Muscle of back (tissue), 11 donors: Measurements from ENCODE around the gene CTNNA3. TPM values are rescaled to one million over a fixed set of nuclear protein-coding genes. Genes with fewer than 3 reads are reported as not detected.
"Not testable (repeated sequence)": the region's sequence is repeated elsewhere in the genome, so short reads cannot be mapped to it uniquely, and the experiment has no call there.

Experiments
- DNase-seq, 3 donors: peaks; one replicate each; pipeline versions ENCODE4 v3.0.0 to v3.0.0-alpha.2; 2013
- polyA plus RNA-seq, 10 donors: library from polyadenylated mRNA; unstranded; fragments of 120-200 nt; gene quantifications; one replicate each; pipeline ENCODE4 v1.2.1, GENCODE V29; 2013; ENCODE audit not compliant: insufficient read length in 10 of 10

The CTNNA3 gene
- polyA plus RNA-seq, 10 donors, result 4.6 to 15.8 (median 7.9) TPM

- DNase-seq, result no peak
Observed at GRCh38 chr10:66398669-66399068, 1297.3 kb downstream of the CTNNA3 start.

GRCh38 chr10:66394342-66395063 lies 1301.5 kb downstream of the CTNNA3 start:
- no peak for DNase-seq

GRCh38 chr10:66390926-66391325 lies 1305.1 kb downstream of the CTNNA3 start:
- no peak for DNase-seq

DNA sequence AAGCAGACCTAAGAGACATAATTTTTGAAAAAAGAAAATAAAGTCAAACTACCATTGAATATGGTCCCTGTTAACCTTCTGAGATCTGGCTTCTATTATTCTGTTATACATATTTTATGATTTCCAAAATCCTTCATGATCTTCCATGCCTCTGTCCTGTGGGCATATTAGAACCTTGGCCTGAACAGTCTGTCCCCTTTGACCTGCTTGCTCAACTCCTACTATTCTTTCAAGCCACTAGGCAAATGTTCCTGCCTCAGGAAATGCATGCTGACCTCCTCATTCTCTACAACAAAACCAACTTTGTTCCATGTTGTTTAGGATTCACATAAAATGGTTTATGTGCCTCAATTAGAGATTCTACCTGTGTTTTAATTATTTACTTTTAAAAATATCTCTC lies 1315.0 kb downstream of the CTNNA3 start:
- no peak for DNase-seq

DNA sequence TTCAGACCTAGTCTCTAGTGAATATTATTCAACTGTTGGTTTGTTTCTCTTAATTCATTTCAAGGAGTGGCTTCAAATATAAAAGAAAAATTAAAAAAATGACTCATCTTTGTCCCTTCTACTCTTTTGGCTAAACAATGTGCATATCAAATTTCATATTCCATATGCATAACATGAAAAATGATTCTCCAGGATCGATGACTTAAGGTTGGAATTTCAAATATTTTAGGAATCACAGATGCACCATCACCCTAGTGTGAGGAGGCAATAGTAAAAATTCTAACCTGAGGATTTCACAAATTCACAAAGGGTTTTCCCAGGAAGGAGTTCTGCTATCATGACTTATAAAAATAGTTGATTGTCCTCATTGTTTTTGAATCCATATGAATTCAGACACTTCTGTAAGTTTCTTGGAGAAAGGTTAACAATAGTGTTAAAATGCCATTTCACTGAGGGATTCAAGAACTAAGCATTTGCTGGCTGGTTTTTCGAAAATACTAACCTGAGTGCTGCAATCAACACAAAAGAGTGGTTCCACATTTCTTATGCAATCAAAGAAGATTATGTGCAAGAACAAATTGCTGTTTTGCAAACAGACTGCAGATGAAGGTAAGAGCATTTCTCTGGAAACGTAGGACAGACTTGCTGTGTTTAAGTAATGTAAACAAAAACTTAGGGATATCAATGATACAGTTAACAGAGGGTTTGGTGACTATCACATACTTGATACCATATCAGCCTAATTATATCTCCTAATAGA lies 1317.7 kb downstream of the CTNNA3 start:
- DNase-seq, result no peak

- no peak for DNase-seq
Observed at GRCh38 chr10:66368146-66368545, 1327.8 kb downstream of the CTNNA3 start.

DNA sequence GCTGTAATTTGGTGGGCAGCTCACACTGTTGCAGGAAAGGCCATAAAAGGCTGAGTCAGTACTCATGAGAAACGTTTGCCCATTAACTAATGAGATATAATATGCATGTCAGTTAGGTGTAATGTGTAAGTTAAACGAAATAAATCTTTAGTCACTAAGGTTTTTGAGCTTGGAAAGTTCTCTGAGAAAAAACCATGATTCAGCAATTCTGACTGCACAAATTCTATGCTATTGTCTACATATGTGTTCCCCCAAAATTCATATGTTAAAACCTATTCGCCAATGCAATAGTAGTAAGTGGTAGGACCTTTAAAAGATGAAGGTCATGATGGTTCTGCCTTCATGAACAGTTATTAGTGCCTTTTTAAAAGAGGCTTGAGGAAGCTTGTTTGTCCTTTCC lies 1329.8 kb downstream of the CTNNA3 start:
- DNase-seq, result no peak

GRCh38 chr10:66365686-66366085 lies 1330.3 kb downstream of the CTNNA3 start:
- no peak for DNase-seq

DNA sequence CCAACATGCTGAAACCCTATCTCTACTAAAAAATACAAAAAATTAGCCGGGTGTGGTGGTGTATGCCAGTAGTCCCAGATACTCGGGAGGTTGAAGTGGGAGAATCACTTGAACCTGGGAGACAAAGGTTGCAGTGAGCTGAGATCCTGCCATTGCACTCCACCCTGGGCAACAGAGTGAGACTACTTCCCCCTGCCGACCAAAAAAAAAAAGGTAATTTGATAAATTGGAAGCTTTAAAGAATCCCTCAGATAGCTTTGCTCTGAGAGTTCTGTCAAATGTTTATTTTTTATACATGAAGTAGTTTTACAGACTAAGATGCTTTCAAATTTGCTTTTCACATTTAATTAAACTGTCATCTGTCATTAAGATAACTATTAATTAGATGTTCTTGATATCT lies 1333.5 kb downstream of the CTNNA3 start:
- DNase-seq, result no peak

DNA sequence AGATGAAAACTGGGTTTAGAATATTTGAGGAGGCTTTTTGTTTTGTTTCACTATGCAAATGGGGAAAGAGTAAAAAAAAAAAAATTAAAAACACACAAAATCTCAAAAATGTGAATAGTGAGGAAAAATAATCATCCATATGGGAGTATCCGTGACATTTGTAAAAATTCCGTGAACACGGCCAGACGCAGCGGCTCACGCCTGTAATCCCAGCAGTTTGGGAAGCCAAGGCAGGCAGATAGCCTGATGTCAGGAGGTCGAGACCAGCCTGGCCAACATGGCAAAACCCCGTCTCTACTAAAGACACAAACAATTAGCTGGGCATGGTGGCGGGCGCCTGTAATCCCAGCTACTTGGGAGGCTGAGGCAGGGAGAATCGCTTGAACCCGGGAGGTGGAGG lies 1342.2 kb downstream of the CTNNA3 start:
- DNase-seq, result not testable (repeated sequence)

DNA sequence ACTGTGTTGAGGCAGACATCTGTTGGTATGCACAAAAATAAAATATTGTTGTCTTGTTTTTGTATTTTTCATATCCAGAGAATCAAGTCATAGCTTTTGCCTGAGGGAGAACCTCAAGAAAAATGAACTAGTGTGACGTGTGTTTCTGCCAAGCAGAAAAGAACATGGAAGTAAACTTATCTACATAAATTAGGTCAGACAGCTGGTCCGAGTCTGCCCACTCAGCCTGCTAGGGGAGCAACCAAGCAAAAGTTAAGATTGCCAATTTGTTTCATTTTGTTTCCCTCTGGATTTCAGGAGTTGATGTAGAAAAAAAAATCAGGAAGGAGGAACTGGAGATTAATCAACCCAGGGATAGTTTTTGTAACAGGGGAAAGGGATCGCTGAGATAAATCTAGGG lies 1342.6 kb downstream of the CTNNA3 start:
- peak in 2 of 3 donors; percentile 13 to 18 for DNase-seq

DNA sequence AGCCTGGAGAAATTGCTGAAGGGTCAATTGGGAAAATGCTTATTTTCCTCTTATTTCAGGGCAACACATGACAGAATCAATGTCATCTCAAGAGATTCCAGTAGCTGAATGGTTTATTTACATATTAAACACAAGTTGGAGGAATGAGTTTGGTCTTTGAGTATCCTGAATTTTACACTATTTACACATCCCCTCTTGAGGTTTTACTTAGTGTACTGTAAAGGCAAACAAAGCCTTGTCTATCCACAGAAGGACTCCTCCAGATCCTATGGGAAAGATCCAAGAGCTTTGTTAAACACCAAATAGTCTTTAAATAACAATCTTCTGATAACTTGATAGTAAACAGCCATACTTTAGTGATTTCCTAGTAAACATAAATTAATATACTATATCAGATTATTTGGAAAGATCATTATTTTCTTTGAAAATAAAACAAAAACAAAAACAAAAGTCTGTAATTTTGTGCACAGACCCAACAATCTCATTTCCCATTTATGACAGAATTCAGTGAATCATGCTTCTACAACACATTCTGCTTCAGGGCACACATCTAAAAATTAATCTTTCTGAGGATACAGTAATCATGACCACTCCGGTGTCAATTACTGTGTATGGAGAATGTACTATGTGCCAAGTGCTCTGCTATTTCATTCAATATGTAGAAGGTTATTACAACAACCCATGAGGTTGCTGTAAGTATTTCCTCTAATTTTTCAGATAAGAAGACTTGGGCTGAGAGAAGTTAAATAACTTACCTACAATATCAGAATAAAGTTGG lies 1345.2 kb downstream of the CTNNA3 start:
- DNase-seq, result no peak

- DNase-seq, result no peak
Observed at GRCh38 chr10:66349726-66350125, 1346.3 kb downstream of the CTNNA3 start.

DNA sequence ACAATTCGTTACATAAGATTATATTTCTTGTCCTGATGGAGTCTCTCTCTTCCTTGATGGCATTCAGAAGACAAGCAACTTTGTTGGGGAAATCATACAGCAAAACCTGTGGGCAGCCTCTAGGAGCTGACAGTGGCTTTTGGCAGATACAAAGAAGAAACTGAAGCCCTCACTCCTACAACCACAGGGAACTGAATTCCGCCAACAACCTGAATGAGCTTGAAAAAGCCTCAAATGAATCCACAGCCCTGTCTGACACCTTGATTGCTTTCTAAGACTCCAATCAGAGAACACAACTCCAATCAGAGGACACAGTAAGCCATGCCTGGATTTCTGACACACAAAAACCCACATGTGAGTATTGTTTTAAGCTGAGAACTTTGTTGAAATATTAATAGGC lies 1346.9 kb downstream of the CTNNA3 start:
- DNase-seq, result no peak

- peak; percentile 38 to 69 (median 38) for DNase-seq
Observed at GRCh38 chr10:66337211-66337610, 1358.8 kb downstream of the CTNNA3 start.

DNA sequence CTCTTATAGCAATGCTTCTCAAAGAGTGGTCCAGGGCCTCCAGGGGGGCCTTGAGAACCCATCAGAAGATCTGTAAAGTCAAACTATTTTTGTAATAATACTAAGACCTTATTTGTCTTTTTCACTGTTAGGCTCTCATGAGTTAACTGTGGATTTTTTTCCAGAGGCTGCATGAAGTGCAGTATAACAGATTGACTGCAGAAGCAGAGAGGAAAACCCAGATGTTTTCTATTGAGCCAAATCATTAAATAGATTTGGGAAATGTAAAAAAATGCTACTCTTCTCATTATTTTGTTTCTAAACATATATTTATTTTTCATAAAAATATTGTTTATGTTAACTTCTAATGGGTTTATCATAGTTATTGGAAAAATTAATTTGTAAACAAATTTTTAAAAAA lies 1359.2 kb downstream of the CTNNA3 start:
- DNase-seq, result peak in 2 of 3 donors; percentile 7 to 45

DNA sequence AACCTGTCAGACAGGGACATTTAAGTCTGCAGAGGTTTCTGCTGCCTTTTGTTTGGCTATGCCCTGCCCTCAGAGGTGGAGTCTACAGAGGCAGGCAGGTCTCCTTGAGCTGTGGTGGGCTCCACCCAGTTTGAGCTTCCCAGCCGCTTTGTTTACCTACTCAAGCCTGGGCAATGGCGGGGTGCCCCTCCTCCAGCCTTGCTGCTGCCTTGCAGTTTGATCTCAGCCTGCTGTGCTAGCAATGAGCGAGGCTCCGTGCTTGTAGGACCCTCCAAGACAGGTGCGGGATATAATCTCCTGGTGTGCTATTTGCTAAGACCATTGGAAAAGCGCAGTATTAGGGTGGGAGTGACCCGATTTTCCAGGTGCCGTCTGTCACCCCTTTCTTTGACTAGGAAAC lies 1360.2 kb downstream of the CTNNA3 start:
- not testable (repeated sequence) for DNase-seq

- no peak for DNase-seq
Observed at GRCh38 chr10:66329147-66329546, 1366.8 kb downstream of the CTNNA3 start.

GRCh38 chr10:66326876-66327275 lies 1369.1 kb downstream of the CTNNA3 start:
- no peak for DNase-seq

GRCh38 chr10:66322777-66323176 lies 1373.2 kb downstream of the CTNNA3 start:
- DNase-seq, result no peak

DNA sequence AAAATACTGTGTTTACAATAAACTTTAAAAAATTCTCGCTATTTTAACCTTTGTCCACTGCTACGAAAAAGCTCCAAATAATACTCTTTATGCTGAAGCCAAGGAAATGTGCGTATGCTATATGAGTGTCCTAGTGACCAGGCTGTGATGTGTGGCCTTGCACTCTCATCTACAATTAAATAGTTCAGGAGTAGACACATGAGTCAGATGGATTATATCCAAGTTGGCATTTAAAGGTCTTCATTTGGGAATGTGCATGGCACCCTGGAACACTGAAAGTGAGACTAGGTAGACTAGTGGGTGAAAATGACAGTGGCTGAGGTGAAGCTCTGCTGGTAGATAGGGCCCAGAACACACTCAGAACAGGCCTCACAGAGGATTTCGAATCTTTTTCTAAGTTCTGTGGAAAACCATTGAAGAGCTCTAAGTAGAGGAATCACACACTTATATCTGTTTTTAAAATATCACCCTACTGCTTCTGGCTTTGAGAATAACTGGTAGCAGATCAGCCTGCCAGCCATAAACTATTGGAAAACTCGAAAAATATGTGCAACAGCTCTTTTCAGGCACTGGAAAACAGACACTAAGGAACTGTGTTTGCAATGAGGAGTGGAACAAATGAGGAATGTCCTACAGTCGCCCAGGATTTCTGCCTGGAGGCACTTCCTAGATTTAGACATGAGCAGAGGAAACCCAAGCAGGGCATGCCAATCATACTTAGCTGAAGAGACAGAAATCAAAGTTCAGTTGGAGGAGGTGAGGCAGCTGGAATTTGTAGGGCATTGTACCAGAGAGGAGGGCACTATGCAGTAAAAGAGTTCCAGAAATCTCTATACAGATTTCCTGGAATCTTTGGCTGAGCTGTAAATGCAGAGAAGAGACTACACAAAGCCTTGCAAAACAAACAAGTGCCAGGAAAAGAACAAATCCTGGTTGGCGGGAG lies 1374.0 kb downstream of the CTNNA3 start:
- DNase-seq, result peak; percentile 21 to 72 (median 44)
